GM12892 (cell line): Measurements from ENCODE around the gene SEC61B.

Source experiments
- POLR2A ChIP-seq: IDR thresholded peaks from 2 replicates; pipeline ENCODE4 v1.6.1; 2011; ENCODE audit warnings: low read depth, low read length, control low read depth
- POLR2AphosphoS5 ChIP-seq: IDR thresholded peaks from 2 replicates; pipeline ENCODE4 v1.6.1; 2011; ENCODE audit warnings: low read depth, low read length, control low read depth

GRCh38 chr9:99201603-99202002 is 20.5 kb upstream of the SEC61B start:
- TF ChIP-seq POLR2AphosphoS5 (no peak), POLR2A (no peak)
